ENCODE results near the gene IGF2BP1. TPM values are rescaled to one million over a fixed set of nuclear protein-coding genes. Genes with fewer than 3 reads are reported as not detected.

IGF2BP1 gene
- polyA plus RNA-seq, 1 of the 3 experiments (the other 2 are of a cell fraction) = 0.05 TPM

DNA sequence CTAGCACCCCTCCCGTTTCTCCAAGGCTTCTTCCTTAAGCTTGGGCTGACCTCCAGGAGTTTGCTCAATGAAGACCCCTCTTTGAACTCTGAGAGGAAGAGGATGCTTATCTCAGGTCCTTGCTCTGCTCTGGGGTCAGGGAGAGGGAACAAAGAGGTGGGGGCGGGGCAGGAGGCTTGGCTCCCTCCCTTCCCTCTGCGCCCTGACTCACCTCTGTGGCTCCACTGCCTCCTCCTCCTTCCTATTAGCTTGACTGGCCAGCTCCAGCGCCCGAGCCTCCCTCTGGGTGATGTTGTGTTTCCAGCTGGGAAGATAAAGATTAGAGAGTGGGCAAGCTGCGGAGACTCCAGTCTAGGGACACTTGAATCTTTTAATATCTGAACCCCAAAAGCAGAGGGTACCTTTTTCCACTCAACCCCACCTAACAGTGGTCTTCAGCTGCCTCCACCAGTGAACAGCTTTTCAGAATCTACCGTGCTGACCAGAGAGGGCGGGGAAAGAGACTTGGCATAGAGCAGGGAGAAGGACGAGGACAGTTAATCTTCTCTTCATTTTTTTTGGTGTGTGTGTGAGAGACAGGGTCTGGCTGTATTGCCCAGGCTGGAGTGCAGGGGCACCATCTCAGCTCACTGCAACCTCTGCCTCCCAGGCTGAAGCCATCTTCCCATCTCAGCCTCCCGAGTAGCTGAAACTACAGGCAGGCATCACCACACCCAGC, 35.5 kb upstream of the IGF2BP1 start:
- H2AFZ ChIP-seq (ENCODE audit: low read depth) = peak overlapping the region; percentile 96
- H3K9ac ChIP-seq = peak overlapping the region; percentile 24; the same call in 1 of the 2 replicates
- peak overlapping the region; percentile 68 for H3K4me2 ChIP-seq
- 10% methylated on average over 10 of the region's 10 CpGs for WGBS (ENCODE audit: low lambda C conversion rate)
- no peaks in the 10 kb centered on the region for H3K27me3 ChIP-seq (ENCODE audit: insufficient read depth)
- H3K79me2 ChIP-seq (ENCODE audit: insufficient read depth) = no peaks in the 10 kb centered on the region
- ChIA-PET CTCF (interaction anchor here (0.8 to 2.5 kb wide), 9 partner anchors 7 to 146 kb away, joined by 3 to 7 read pairs (median 4); no protein-coding TSS in a partner anchor), POLR2A (no interaction called here)
- H3K4me3 ChIP-seq (ENCODE audit: low read depth in 2 of 2, low read length in 1 of 2) = 0 out of 4 replicates have a peak overlapping the region, but pooled peaks of 1 of the 2 experiments have one; percentile 10
- TF ChIP-seq, protein P1, sequence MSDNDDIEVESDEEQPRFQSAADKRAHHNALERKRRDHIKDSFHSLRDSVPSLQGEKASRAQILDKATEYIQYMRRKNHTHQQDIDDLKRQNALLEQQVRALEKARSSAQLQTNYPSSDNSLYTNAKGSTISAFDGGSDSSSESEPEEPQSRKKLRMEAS (IDR thresholded peaks at IDR 0.05; ENCODE audit: low read depth) = 0 out of 2 replicates have a peak, but pooled peaks have one; percentile 22
- TF ChIP-seq YY1 (IDR thresholded peaks at IDR 0.05; ENCODE audit: low read depth) (0 out of 2 replicates have a peak, but pooled peaks have one; percentile 6), NFIC (IDR thresholded peaks at IDR 0.05; ENCODE audit: borderline replicate concordance) (peak; percentile 55; the same call in 1 of the 2 replicates), MXI1 (IDR thresholded peaks at IDR 0.05; ENCODE audit: low read depth, low read length) (no peak), RCOR1 (IDR thresholded peaks at IDR 0.05; ENCODE audit: low read length) (no peak), RXRA (IDR thresholded peaks at IDR 0.05; ENCODE audit: borderline replicate concordance, low read depth) (peak; percentile 75; the same call in 1 of the 2 replicates), EP300 (IDR thresholded peaks at IDR 0.05; ENCODE audit: borderline replicate concordance in 1 of 2, low read depth in 1 of 2, low read length in 1 of 2) (peak in 1 of 2 experiments; percentile 38; a peak in 1 of 4 replicates), TCF12 (IDR thresholded peaks at IDR 0.05) (peak; percentile 46; the same call in 1 of the 2 replicates), POLR2AphosphoS5 (IDR thresholded peaks at IDR 0.05; ENCODE audit: low read depth, low read length) (peak; percentile 63; the same call in 1 of the 2 replicates), TAF1 (IDR thresholded peaks at IDR 0.05; ENCODE audit: borderline replicate concordance, low read depth, low read length) (peak; percentile 67; the same call in 1 of the 2 replicates), GATA2 (CRISPR knock-in tag; IDR thresholded peaks at IDR 0.05) (no peak), FOSL2 (IDR thresholded peaks at IDR 0.05; ENCODE audit: borderline replicate concordance, low read depth) (peak; percentile 75; the same call in 1 of the 2 replicates), RAD21 (IDR thresholded peaks at IDR 0.05; ENCODE audit: low read length) (no peak)
- no peaks in the 10 kb centered on the region for H3K9me3 ChIP-seq
- peak overlapping the region; percentile 36 to 70; a peak in 3 of 4 replicates for H3K27ac ChIP-seq (ENCODE audit: low read depth in 2 of 2, low read length in 1 of 2)
- H3K36me3 ChIP-seq (replicated peaks in 1 of 2; ENCODE audit: control insufficient read depth in 1 of 2, insufficient read depth in 2 of 2, low read length in 1 of 2) = no peaks in the 10 kb centered on the region
- peaks cover 8% of the 10 kb centered on the region for H3F3A ChIP-seq (replicated peaks; ENCODE audit: insufficient read depth)
- no peaks in the 10 kb centered on the region for H4K20me1 ChIP-seq (ENCODE audit: insufficient read depth)
- no peak for DNase-seq
- no peaks in the 10 kb centered on the region for H3K9me2 ChIP-seq
- peaks cover 0 to 18% of the 10 kb centered on the region in 2 experiments; a peak in 2 of 4 replicates for H3K4me1 ChIP-seq (ENCODE audit: control insufficient read depth in 1 of 2, insufficient read depth in 2 of 2, low read depth in 1 of 2, low read length in 1 of 2)

DNA sequence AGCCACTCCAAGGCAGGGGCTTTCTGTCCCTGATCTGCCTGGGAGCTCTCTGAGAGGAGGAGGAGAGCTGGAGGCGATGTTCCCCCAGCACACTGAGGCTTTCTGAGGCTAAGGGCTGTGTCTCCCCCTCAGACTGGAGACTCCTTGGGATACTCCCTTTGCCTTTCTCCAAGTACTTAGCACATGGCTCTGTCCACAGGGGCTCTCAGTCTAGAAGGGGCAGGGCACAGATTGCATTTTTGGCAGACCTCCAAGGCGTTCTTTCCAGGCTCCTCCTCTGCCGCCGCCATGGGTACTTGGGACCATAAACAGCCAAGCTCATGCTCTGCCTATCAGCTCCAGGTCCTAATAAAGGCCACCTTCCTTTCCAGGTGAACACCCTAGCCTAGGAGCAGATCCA, 27.0 kb upstream of the IGF2BP1 start:
- CTCF ChIA-PET = interaction anchor here (0.8 to 1.6 kb wide), 4 partner anchors 9 to 156 kb away, joined by 3 to 4 read pairs (median 3); no protein-coding TSS in a partner anchor
- H3K27ac ChIP-seq (ENCODE audit: low read depth in 2 of 2, low read length in 1 of 2) = no peak overlapping the region
- peaks cover 0 to 22% of the 10 kb centered on the region in 2 experiments; a peak in 3 of 4 replicates for H3K4me1 ChIP-seq (ENCODE audit: control insufficient read depth in 1 of 2, insufficient read depth in 2 of 2, low read depth in 1 of 2, low read length in 1 of 2)
- peak; percentile 34 for DNase-seq
- no peak overlapping the region for H3K4me2 ChIP-seq
- H3K36me3 ChIP-seq (replicated peaks in 1 of 2; ENCODE audit: control insufficient read depth in 1 of 2, insufficient read depth in 2 of 2, low read length in 1 of 2) = no peaks in the 10 kb centered on the region
- WGBS (ENCODE audit: low lambda C conversion rate) = 30% methylated on average over 4 of the region's 4 CpGs
- no peaks in the 10 kb centered on the region for H3K9me3 ChIP-seq
- no peak overlapping the region; the same call in 1 of the 2 replicates for H2AFZ ChIP-seq (ENCODE audit: low read depth)
- TF ChIP-seq FOXJ3 (CRISPR knock-in tag; IDR thresholded peaks at IDR 0.05) = no peak
- TF ChIP-seq NRF1 (IDR thresholded peaks at IDR 0.05; ENCODE audit: low read depth, low read length) = no peak
- TF ChIP-seq, protein P1 (IDR thresholded peaks at IDR 0.05; ENCODE audit: low read depth) = no peak
- TF ChIP-seq RCOR1 (IDR thresholded peaks at IDR 0.05; ENCODE audit: low read length) = no peak
- TF ChIP-seq NFIC (IDR thresholded peaks at IDR 0.05; ENCODE audit: borderline replicate concordance) = peak; percentile 57
- no peak for TF ChIP-seq MXI1 (IDR thresholded peaks at IDR 0.05; ENCODE audit: low read depth, low read length)
- H3K9me2 ChIP-seq = no peaks in the 10 kb centered on the region
- POLR2A ChIA-PET = no interaction called here
- no peaks in the 10 kb centered on the region for H3K79me2 ChIP-seq (ENCODE audit: insufficient read depth)
- H3F3A ChIP-seq (replicated peaks; ENCODE audit: insufficient read depth) = peaks cover 20% of the 10 kb centered on the region
- no peak overlapping the region for H3K9ac ChIP-seq
- no peak overlapping the region for H3K4me3 ChIP-seq (ENCODE audit: low read depth in 2 of 2, low read length in 1 of 2)
- H4K20me1 ChIP-seq (ENCODE audit: insufficient read depth) = no peaks in the 10 kb centered on the region
- H3K27me3 ChIP-seq (ENCODE audit: insufficient read depth) = no peaks in the 10 kb centered on the region

Data from SK-N-SH (cell line).